ENCODE results near the gene DOCK2.

DNA sequence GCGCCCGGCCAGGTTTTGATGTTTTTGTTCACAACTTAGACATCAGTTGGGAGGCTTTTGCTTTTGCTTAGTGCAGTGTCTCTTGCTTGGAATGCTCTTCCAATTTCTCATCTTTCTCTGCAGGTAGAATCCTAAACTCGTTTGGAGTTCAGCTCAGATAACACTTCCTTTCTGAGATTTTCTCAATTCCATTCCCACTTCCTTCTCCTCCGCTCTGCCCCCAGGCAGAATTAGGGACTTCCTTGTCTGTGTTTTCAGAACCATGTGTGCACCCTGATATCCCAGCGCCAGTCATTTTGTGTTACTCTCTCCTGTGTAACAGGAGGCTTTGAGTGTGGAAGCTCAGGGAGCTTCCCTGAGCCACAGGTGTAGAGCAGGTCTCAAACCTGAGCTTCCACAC is 172.2 kb downstream of the DOCK2 start:
- TF ChIP-seq, protein P1, sequence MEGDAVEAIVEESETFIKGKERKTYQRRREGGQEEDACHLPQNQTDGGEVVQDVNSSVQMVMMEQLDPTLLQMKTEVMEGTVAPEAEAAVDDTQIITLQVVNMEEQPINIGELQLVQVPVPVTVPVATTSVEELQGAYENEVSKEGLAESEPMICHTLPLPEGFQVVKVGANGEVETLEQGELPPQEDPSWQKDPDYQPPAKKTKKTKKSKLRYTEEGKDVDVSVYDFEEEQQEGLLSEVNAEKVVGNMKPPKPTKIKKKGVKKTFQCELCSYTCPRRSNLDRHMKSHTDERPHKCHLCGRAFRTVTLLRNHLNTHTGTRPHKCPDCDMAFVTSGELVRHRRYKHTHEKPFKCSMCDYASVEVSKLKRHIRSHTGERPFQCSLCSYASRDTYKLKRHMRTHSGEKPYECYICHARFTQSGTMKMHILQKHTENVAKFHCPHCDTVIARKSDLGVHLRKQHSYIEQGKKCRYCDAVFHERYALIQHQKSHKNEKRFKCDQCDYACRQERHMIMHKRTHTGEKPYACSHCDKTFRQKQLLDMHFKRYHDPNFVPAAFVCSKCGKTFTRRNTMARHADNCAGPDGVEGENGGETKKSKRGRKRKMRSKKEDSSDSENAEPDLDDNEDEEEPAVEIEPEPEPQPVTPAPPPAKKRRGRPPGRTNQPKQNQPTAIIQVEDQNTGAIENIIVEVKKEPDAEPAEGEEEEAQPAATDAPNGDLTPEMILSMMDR (conservative IDR thresholded peaks at IDR 0.05) = no peak
- no peak for TF ChIP-seq ZFX (IDR thresholded peaks at IDR 0.05)
